ENCODE measurements around the gene TBC1D24. TPM values are rescaled to one million over a fixed set of nuclear protein-coding genes. Genes with fewer than 3 reads are reported as not detected.
"Not testable (repeated sequence)": the region's sequence is repeated elsewhere in the genome, so short reads cannot be mapped to it uniquely, and the experiment has no call there.

Gene TBC1D24
- polyA plus RNA-seq, 1 experiment, result 6.0 TPM

- DNase-seq (ENCODE audit: low read depth, low spot score); H3K27me3 ChIP-seq (ENCODE audit: control insufficient read depth, insufficient read depth, low read length); H3K4me3 ChIP-seq (ENCODE audit: low read depth, low read length); H3K9me3 ChIP-seq (ENCODE audit: control insufficient read depth, insufficient read depth, low read length); H3K27ac ChIP-seq (ENCODE audit: low read depth, low read length): not testable (repeated sequence)
- CTCF ChIA-PET, result interaction anchor here (0.7 kb wide), 2 partner anchors 148 to 1492 kb away, joined by 3 to 5 read pairs; no protein-coding TSS in a partner anchor
- POLR2A ChIA-PET, result interaction anchor here (0.7 kb wide), 1 partner anchor 1539 kb away, joined by 4 read pairs; no protein-coding TSS in a partner anchor
These were observed 76.5 kb downstream of the TBC1D24 start for GRCh38 chr16:2551420-2551889.

- POLR2A ChIA-PET; H3K4me3 ChIP-seq (ENCODE audit: low read depth, low read length); H3K27me3 ChIP-seq (ENCODE audit: control insufficient read depth, insufficient read depth, low read length); DNase-seq (ENCODE audit: low read depth, low spot score); CTCF ChIA-PET; H3K27ac ChIP-seq (ENCODE audit: low read depth, low read length); H3K9me3 ChIP-seq (ENCODE audit: control insufficient read depth, insufficient read depth, low read length): not testable (repeated sequence)
These were observed 79.9 kb downstream of the TBC1D24 start for GRCh38 chr16:2554709-2555425.

Small RNAs within 50 kb of the gene (small RNA-seq; reads per million reads assigned to genes)
- not detected for gene AC093525.1 (ENCODE audit: insufficient read length, low read depth)
- not detected for gene MIR3178 (ENCODE audit: insufficient read length, low read depth)
- gene MIR6768 (ENCODE audit: insufficient read length, low read depth), result not detected

Other genes starting within 250 kb of the TBC1D24 start
- 0.14 and 0.19 TPM in 2 replicates for gene DNASE1L2, start 238.7 kb upstream of the TBC1D24 start, polyA plus RNA-seq (2011; rRNA removed)
- gene ECI1, start 223.5 kb upstream of the TBC1D24 start, polyA plus RNA-seq (2011; rRNA removed), result 24.9 and 32.4 TPM in 2 replicates
- 95.3 and 99.9 TPM in 2 replicates for gene RNPS1, start 207.0 kb upstream of the TBC1D24 start, polyA plus RNA-seq (2011; rRNA removed)
- 0.06 and 0.30 TPM in 2 replicates for gene ABCA3, start 134.4 kb upstream of the TBC1D24 start, polyA plus RNA-seq (2011; rRNA removed)
- 2.3 and 2.5 TPM in 2 replicates for gene CCNF, start 45.7 kb upstream of the TBC1D24 start, polyA plus RNA-seq (2011; rRNA removed)
- gene TEDC2, start 15.0 kb upstream of the TBC1D24 start, polyA plus RNA-seq (2011; rRNA removed), result 1.8 TPM in 2 replicates
- 0.31 and 0.38 TPM in 2 replicates for gene NTN3, start 3.8 kb upstream of the TBC1D24 start, polyA plus RNA-seq (2011; rRNA removed)
- 11.0 and 19.9 TPM in 2 replicates for gene ATP6V0C, start 38.8 kb downstream of the TBC1D24 start, polyA plus RNA-seq (2011; rRNA removed)
- 7.7 and 11.9 TPM in 2 replicates for gene AMDHD2, start 45.2 kb downstream of the TBC1D24 start, polyA plus RNA-seq (2011; rRNA removed)
- gene CEMP1, start 56.3 kb downstream of the TBC1D24 start, polyA plus RNA-seq (2011; rRNA removed), result not detected in 2 replicates
- gene PDPK1, start 62.9 kb downstream of the TBC1D24 start, polyA plus RNA-seq (2011; rRNA removed), result 27.7 and 32.4 TPM in 2 replicates
- gene KCTD5, start 207.4 kb downstream of the TBC1D24 start, polyA plus RNA-seq (2011; rRNA removed), result 27.7 and 27.8 TPM in 2 replicates
- 0.32 and 0.46 TPM in 2 replicates for gene PRSS27, start 245.1 kb downstream of the TBC1D24 start, polyA plus RNA-seq (2011; rRNA removed)

All from AG04450 (cell line).